ENCODE results near the gene NMUR2. TPM values are rescaled to one million over a fixed set of nuclear protein-coding genes. Genes with fewer than 3 reads are reported as not detected.

Gene NMUR2
- total and polyA plus RNA-seq, 5 donors from 2014 or later, result not detected

DNA sequence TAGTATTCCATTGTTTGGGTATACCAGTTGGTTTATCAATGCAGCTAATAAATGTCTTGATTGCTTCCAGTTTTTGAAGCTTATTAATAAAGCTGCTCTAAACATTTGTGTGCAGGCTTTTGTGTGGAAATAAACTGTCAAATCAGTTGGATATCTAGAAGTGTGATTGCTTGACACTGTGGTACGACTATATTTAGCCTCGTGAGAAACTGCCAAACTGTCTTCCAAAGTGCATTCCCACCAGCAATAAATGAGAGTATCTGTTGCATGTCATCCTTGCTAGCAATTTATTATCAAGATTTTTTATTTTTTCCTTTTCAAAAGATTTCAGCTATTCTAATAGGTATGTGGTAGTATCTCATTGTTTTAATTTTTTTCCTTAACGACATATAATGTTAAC lies 37.5 kb downstream of the NMUR2 start:
- H3K4me1 Mint-ChIP-seq, result no peaks in the 10 kb centered on the region
- no peaks in the 10 kb centered on the region for H3K36me3 Mint-ChIP-seq
- no peak for ATAC-seq (ENCODE audit: low read depth in 2 of 2)
- Histone ChIP-seq H3K9me3 (ENCODE audit: control insufficient read depth in 2 of 2, low read length in 2 of 2) (no peaks in the 10 kb centered on the region), H3K4me3 (ENCODE audit: low read depth, low read length) (no peak overlapping the region), H3K4me1 (ENCODE audit: control insufficient read depth, insufficient read depth, low read length, poor library complexity, severe bottlenecking) (no peaks in the 10 kb centered on the region), H3K27ac (ENCODE audit: insufficient read depth, low read length, poor library complexity, severe bottlenecking) (no peak overlapping the region), H3K36me3 (ENCODE audit: control insufficient read depth, insufficient read depth, low read length) (no peaks in the 10 kb centered on the region), H3K27me3 (ENCODE audit: control insufficient read depth, insufficient read depth, low read length) (no peaks in the 10 kb centered on the region)
- no peak overlapping the region for H3K27ac Mint-ChIP-seq
- H3K9me3 Mint-ChIP-seq, result peaks cover 0 to 6% (median 3%) of the 10 kb centered on the region in 7 donors
- no peak overlapping the region for H3K4me3 Mint-ChIP-seq
- peaks cover 4% of the 10 kb centered on the region for H3K27me3 Mint-ChIP-seq
- DNase-seq, result no peak

DNA sequence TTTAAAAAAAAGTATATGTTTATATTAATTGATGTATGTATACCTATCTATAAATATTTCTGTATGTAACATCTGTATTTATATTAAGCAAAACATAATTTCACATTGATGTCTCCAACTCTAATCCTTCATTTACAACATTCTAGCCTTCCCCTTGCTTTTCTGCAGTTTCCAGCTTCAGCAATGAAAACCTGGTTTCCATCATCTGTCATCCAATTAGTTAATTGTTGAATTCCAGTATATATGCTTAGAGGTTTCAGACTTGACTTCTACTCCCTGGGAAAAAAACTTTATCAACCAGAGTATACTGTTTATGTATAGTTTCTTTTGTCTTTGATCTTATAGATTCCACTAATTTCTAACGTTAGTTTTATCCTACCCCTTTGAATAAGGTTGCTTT lies 38.4 kb downstream of the NMUR2 start:
- peaks cover 0 to 6% (median 3%) of the 10 kb centered on the region in 7 donors for H3K9me3 Mint-ChIP-seq
- Histone ChIP-seq H3K4me1 (ENCODE audit: control insufficient read depth, insufficient read depth, low read length, poor library complexity, severe bottlenecking) (no peaks in the 10 kb centered on the region), H3K4me3 (ENCODE audit: low read depth, low read length) (no peak overlapping the region), H3K36me3 (ENCODE audit: control insufficient read depth, insufficient read depth, low read length) (no peaks in the 10 kb centered on the region), H3K27me3 (ENCODE audit: control insufficient read depth, insufficient read depth, low read length) (no peaks in the 10 kb centered on the region), H3K9me3 (ENCODE audit: control insufficient read depth in 2 of 2, low read length in 2 of 2) (no peaks in the 10 kb centered on the region), H3K27ac (ENCODE audit: insufficient read depth, low read length, poor library complexity, severe bottlenecking) (no peak overlapping the region)
- H3K27me3 Mint-ChIP-seq, result peaks cover 4% of the 10 kb centered on the region
- H3K36me3 Mint-ChIP-seq, result no peaks in the 10 kb centered on the region
- H3K4me3 Mint-ChIP-seq, result no peak overlapping the region
- no peaks in the 10 kb centered on the region for H3K4me1 Mint-ChIP-seq
- DNase-seq (no peak), ATAC-seq (ENCODE audit: low read depth in 2 of 2) (no peak)
- no peak overlapping the region for H3K27ac Mint-ChIP-seq

DNA sequence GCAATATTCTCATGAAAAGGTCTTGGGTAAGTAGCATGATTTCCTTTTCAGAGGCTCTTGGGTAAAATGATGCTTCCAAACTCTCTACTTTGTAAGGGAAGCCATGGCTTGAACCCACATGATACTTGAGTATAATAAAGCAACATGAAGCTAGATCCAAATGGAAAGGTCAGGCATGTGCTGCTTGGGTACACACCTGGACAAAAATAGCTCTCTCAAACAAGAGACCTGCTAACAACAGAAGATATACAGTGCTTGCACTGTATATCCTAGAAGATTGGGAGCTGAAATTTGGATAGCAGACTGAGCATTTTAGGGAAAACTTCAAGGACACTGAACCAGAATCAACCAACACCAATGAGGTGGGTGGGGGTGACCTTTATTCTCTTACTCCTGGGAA lies 40.2 kb downstream of the NMUR2 start:
- H3K27me3 Mint-ChIP-seq, result peaks cover 4% of the 10 kb centered on the region
- H3K27me3 ChIP-seq (ENCODE audit: control insufficient read depth, insufficient read depth, low read length), result no peaks in the 10 kb centered on the region
- H3K9me3 Mint-ChIP-seq, result peaks cover 0 to 10% (median 4%) of the 10 kb centered on the region in 7 donors
- DNase-seq (no peak), ATAC-seq (ENCODE audit: low read depth in 2 of 2) (no peak)
- no peak overlapping the region for H3K4me3 Mint-ChIP-seq
- no peaks in the 10 kb centered on the region for H3K4me1 ChIP-seq (ENCODE audit: control insufficient read depth, insufficient read depth, low read length, poor library complexity, severe bottlenecking)
- H3K4me1 Mint-ChIP-seq, result no peaks in the 10 kb centered on the region
- H3K36me3 ChIP-seq (ENCODE audit: control insufficient read depth, insufficient read depth, low read length), result no peaks in the 10 kb centered on the region
- H3K27ac Mint-ChIP-seq, result no peak overlapping the region
- no peak overlapping the region for H3K4me3 ChIP-seq (ENCODE audit: low read depth, low read length)
- no peaks in the 10 kb centered on the region for H3K9me3 ChIP-seq (ENCODE audit: control insufficient read depth in 2 of 2, low read length in 2 of 2)
- no peaks in the 10 kb centered on the region for H3K36me3 Mint-ChIP-seq
- H3K27ac ChIP-seq (ENCODE audit: insufficient read depth, low read length, poor library complexity, severe bottlenecking), result no peak overlapping the region

DNA sequence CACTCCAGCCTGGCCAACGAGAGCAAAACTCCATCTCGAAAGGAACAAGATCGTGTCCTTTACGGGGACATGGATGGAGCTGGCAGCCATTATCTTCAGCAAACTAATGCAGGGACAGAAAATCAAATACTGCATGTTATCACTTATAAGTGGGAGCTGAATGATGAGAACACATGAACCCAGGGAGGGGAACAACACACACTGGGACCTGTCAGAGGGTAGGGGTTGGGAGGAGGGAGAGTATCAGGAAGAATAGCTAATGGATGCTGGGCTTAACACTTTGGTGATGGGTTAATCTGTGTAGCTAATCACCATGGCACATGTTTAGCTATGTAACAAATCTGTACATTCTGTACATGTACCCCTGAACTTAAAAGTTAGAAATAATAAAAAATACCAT lies 40.9 kb downstream of the NMUR2 start:
- H3K27me3 Mint-ChIP-seq, result peaks cover 4% of the 10 kb centered on the region
- no peak overlapping the region for H3K27ac ChIP-seq (ENCODE audit: insufficient read depth, low read length, poor library complexity, severe bottlenecking)
- no peak overlapping the region for H3K4me3 Mint-ChIP-seq
- H3K4me1 Mint-ChIP-seq, result no peaks in the 10 kb centered on the region
- ATAC-seq (ENCODE audit: low read depth in 2 of 2) (no peak), DNase-seq (no peak)
- H3K9me3 Mint-ChIP-seq, result peaks cover 0 to 10% (median 4%) of the 10 kb centered on the region in 7 donors
- no peaks in the 10 kb centered on the region for H3K9me3 ChIP-seq (ENCODE audit: control insufficient read depth in 2 of 2, low read length in 2 of 2)
- no peak overlapping the region for H3K4me3 ChIP-seq (ENCODE audit: low read depth, low read length)
- H3K27me3 ChIP-seq (ENCODE audit: control insufficient read depth, insufficient read depth, low read length), result no peaks in the 10 kb centered on the region
- no peaks in the 10 kb centered on the region for H3K36me3 ChIP-seq (ENCODE audit: control insufficient read depth, insufficient read depth, low read length)
- peak overlapping the region in 1 of 3 donors; percentile 3 for H3K27ac Mint-ChIP-seq
- H3K4me1 ChIP-seq (ENCODE audit: control insufficient read depth, insufficient read depth, low read length, poor library complexity, severe bottlenecking), result no peaks in the 10 kb centered on the region
- H3K36me3 Mint-ChIP-seq, result no peaks in the 10 kb centered on the region

DNA sequence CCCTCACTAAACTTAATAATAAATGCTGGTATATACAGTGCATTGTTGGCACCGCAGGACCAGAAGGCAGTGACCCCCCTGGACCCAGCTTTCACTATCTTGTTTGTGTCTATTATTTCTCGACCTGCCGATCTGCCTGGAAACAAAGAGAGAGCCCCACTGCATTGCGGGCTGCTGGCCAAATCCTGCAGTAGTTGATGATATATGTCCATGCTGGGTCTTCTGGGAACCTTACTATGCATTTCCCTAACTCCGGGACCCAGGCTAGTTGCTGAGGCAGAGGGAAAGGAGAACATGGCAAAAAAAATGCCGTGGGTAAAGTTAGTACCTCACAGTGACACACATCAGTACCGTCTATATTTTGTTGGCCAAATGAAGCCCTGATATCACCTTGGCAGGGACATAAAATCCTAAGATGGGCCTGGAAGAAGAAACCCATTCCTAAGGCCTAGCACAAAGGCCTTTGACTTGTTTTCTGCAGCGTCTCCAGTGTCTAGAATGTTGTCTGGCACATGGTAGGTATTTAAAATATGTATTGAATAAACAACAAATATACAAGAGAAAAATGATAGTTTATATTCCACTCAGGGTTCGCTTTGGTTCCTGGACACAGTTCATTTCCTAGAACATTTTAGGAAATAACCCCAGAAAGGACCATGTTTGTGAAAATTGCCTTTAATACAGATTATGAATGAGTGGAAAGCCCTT lies 46.1 kb downstream of the NMUR2 start:
- Histone ChIP-seq H3K27ac (ENCODE audit: insufficient read depth, low read length, poor library complexity, severe bottlenecking) (no peak overlapping the region), H3K36me3 (ENCODE audit: control insufficient read depth, insufficient read depth, low read length) (no peaks in the 10 kb centered on the region), H3K4me3 (ENCODE audit: low read depth, low read length) (no peak overlapping the region), H3K4me1 (ENCODE audit: control insufficient read depth, insufficient read depth, low read length, poor library complexity, severe bottlenecking) (no peaks in the 10 kb centered on the region), H3K9me3 (ENCODE audit: control insufficient read depth in 2 of 2, low read length in 2 of 2) (no peaks in the 10 kb centered on the region), H3K27me3 (ENCODE audit: control insufficient read depth, insufficient read depth, low read length) (no peaks in the 10 kb centered on the region)
- peaks cover 6% of the 10 kb centered on the region for H3K27me3 Mint-ChIP-seq
- H3K4me1 Mint-ChIP-seq, result no peaks in the 10 kb centered on the region
- DNase-seq, result no peak
- peaks cover 0 to 14% (median 4%) of the 10 kb centered on the region in 7 donors for H3K9me3 Mint-ChIP-seq
- no peak overlapping the region for H3K27ac Mint-ChIP-seq
- H3K36me3 Mint-ChIP-seq, result no peaks in the 10 kb centered on the region
- no peak for ATAC-seq (ENCODE audit: low read depth in 2 of 2)
- no peak overlapping the region for H3K4me3 Mint-ChIP-seq

DNA sequence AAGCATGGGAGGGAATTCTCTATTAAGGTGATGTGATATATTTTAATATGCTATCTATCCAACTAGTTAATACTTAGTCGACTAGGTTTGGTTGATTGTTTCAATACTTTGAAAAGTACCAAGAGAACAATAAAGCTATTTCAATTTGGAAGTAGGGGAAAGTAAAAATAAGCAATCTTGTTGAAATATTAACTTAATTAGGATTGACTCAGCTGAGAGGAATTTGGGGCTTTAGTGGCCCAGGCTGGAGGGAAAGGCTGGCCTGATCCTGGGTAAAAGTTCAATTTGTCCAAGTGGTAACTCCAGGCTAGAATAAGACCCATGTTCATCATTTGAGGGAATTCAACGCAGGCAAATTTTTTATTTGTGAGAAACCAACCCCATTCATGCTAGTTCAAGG lies 48.6 kb downstream of the NMUR2 start:
- no peaks in the 10 kb centered on the region for H3K27me3 ChIP-seq (ENCODE audit: control insufficient read depth, insufficient read depth, low read length)

DNA sequence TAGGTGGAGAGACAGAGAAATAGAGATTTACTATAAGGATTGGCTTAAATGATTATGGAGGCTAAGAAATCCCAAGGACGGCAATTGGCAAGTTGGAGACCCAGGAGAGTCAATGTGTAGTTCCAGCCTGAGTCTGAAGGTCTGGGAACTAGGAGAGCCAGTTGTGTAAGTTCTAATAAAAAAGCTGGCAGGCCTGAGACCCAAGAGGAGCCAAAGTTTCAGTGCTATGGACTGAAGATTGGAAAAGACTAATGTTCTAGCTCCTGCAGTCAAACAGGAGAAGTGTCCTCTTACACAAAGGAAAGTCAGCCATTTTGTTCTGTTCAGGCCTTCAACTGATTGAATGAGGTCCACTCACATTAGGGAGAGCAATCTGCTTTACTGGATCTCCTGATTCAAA lies 50.0 kb downstream of the NMUR2 start:
- DNase-seq (no peak), ATAC-seq (ENCODE audit: low read depth in 2 of 2) (no peak)
- Histone ChIP-seq H3K27ac (ENCODE audit: insufficient read depth, low read length, poor library complexity, severe bottlenecking) (no peak overlapping the region), H3K4me3 (ENCODE audit: low read depth, low read length) (no peak overlapping the region), H3K36me3 (ENCODE audit: control insufficient read depth, insufficient read depth, low read length) (no peaks in the 10 kb centered on the region), H3K9me3 (ENCODE audit: control insufficient read depth in 2 of 2, low read length in 2 of 2) (no peaks in the 10 kb centered on the region), H3K4me1 (ENCODE audit: control insufficient read depth, insufficient read depth, low read length, poor library complexity, severe bottlenecking) (no peaks in the 10 kb centered on the region), H3K27me3 (ENCODE audit: control insufficient read depth, insufficient read depth, low read length) (no peaks in the 10 kb centered on the region)
- no peaks in the 10 kb centered on the region for H3K4me1 Mint-ChIP-seq
- peaks cover 6% of the 10 kb centered on the region for H3K27me3 Mint-ChIP-seq
- H3K36me3 Mint-ChIP-seq, result no peaks in the 10 kb centered on the region
- H3K9me3 Mint-ChIP-seq, result peaks cover 0 to 4% (median 0%) of the 10 kb centered on the region in 7 donors
- peak overlapping the region in 1 of 4 donors; percentile 87 for H3K4me3 Mint-ChIP-seq
- H3K27ac Mint-ChIP-seq, result no peak overlapping the region

More for the DNA sequence above, 48.6 kb downstream of the NMUR2 start:
- Mint-ChIP-seq H3K9me3 (peaks cover 0 to 8% (median 0%) of the 10 kb centered on the region in 7 donors), H3K4me1 (no peaks in the 10 kb centered on the region), H3K27me3 (peaks cover 6% of the 10 kb centered on the region), H3K4me3 (no peak overlapping the region), H3K36me3 (no peaks in the 10 kb centered on the region), H3K27ac (no peak overlapping the region)
- no peaks in the 10 kb centered on the region for H3K9me3 ChIP-seq (ENCODE audit: control insufficient read depth in 2 of 2, low read length in 2 of 2)
- DNase-seq, result no peak
- H3K4me3 ChIP-seq (ENCODE audit: low read depth, low read length), result no peak overlapping the region
- H3K4me1 ChIP-seq (ENCODE audit: control insufficient read depth, insufficient read depth, low read length, poor library complexity, severe bottlenecking), result no peaks in the 10 kb centered on the region
- ATAC-seq (ENCODE audit: low read depth in 2 of 2), result no peak
- H3K36me3 ChIP-seq (ENCODE audit: control insufficient read depth, insufficient read depth, low read length), result no peaks in the 10 kb centered on the region
- H3K27ac ChIP-seq (ENCODE audit: insufficient read depth, low read length, poor library complexity, severe bottlenecking), result no peak overlapping the region

DNA sequence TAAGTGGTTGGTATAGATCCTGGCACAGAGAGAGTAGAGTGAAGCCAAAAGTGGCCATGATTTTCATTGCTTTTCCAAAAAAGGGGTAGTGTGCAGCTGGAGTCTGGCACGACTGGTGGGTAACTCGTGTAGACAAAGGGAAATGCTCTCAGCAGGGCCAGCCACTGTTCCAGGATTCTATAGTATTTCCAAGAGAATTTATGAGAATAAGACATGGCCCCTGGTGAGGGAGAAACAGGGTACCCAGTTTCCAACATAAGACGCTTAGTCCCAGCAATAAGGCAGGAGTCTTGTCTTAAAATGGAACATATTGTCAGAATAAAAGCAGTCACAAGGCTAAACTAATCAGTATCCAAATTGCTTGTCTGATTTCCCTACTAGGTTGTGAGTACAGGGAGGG lies 52.1 kb downstream of the NMUR2 start:
- no peak for ATAC-seq (ENCODE audit: low read depth in 2 of 2)
- Mint-ChIP-seq H3K27ac (no peak overlapping the region), H3K9me3 (peaks cover 0 to 4% (median 0%) of the 10 kb centered on the region in 7 donors)

More for the DNA sequence above, 52.1 kb downstream of the NMUR2 start:
- no peaks in the 10 kb centered on the region for H3K4me1 ChIP-seq (ENCODE audit: control insufficient read depth, insufficient read depth, low read length, poor library complexity, severe bottlenecking)
- no peaks in the 10 kb centered on the region for H3K36me3 Mint-ChIP-seq
- H3K9me3 ChIP-seq (ENCODE audit: control insufficient read depth in 2 of 2, low read length in 2 of 2), result no peaks in the 10 kb centered on the region
- peaks cover 6% of the 10 kb centered on the region for H3K27me3 Mint-ChIP-seq
- H3K27me3 ChIP-seq (ENCODE audit: control insufficient read depth, insufficient read depth, low read length), result no peaks in the 10 kb centered on the region
- no peak for DNase-seq
- no peak overlapping the region for H3K27ac ChIP-seq (ENCODE audit: insufficient read depth, low read length, poor library complexity, severe bottlenecking)
- H3K4me3 ChIP-seq (ENCODE audit: low read depth, low read length), result no peak overlapping the region
- no peaks in the 10 kb centered on the region for H3K4me1 Mint-ChIP-seq
- no peaks in the 10 kb centered on the region for H3K36me3 ChIP-seq (ENCODE audit: control insufficient read depth, insufficient read depth, low read length)
- no peak overlapping the region for H3K4me3 Mint-ChIP-seq
